HEK293T (cell line): ENCODE data around the gene MAP2K5.
A peak's percentile ranks its signal among the peaks of the same experiment; 100 is the strongest.

Source experiments
- CTCF ChIA-PET: fragments of 350-600 bp; formaldehyde crosslinking; extraction: SDS; loops from one replicate; lab custom pipeline; 2021; ENCODE audit warnings: antibody characterized with exemption, inconsistent platforms; lab: Yijun Ruan, JAX
- POLR2A ChIA-PET: fragments of 350-600 bp; formaldehyde crosslinking; extraction: SDS; loops from one replicate; lab custom pipeline; 2020; ENCODE audit warnings: antibody characterized with exemption, inconsistent platforms; lab: Yijun Ruan, JAX
- DNase-seq: peaks from one replicate; pipeline ENCODE4 v3.0.0; 2012; ENCODE audit warnings: mixed read lengths; ENCODE audit errors: extremely low spot score
- ARNT ChIP-seq: fragments of 450-650 bp; IDR thresholded peaks from 2 replicates; pipeline ENCODE4 v1.6.1; 2017; ENCODE audit warnings: mild to moderate bottlenecking
- BHLHE40 ChIP-seq: fragments of 450-650 bp; IDR thresholded peaks from 2 replicates; pipeline ENCODE4 v1.6.1; 2016; ENCODE audit warnings: mild to moderate bottlenecking, moderate library complexity, borderline replicate concordance
- CTBP1 ChIP-seq: fragments of 450-650 bp; IDR thresholded peaks from 2 replicates; pipeline ENCODE4 v1.6.1; 2016; ENCODE audit warnings: borderline replicate concordance
- ELF4 ChIP-seq: fragments of 450-650 bp; IDR thresholded peaks from 2 replicates; pipeline ENCODE4 v1.6.1; 2017; ENCODE audit warnings: antibody characterized with exemption
- FOXA1 ChIP-seq: fragments of 450-650 bp; IDR thresholded peaks from 2 replicates; pipeline ENCODE4 v1.6.1; 2016; ENCODE audit warnings: mild to moderate bottlenecking
- FOXK2 ChIP-seq: fragments of 450-650 bp; IDR thresholded peaks from 2 replicates; pipeline ENCODE4 v1.6.1; 2016; ENCODE audit warnings: mild to moderate bottlenecking
- FOXM1 ChIP-seq: fragments of 450-650 bp; IDR thresholded peaks from 2 replicates; pipeline ENCODE4 v1.6.1; 2017; ENCODE audit warnings: mild to moderate bottlenecking, borderline replicate concordance
- HDGF ChIP-seq: fragments of 450-650 bp; IDR thresholded peaks from 2 replicates; pipeline ENCODE4 v1.6.1; 2017; ENCODE audit warnings: antibody characterized with exemption, borderline replicate concordance
- L3MBTL2 ChIP-seq: fragments of 450-650 bp; conservative IDR thresholded peaks from 2 replicates; pipeline ENCODE4 v1.6.1; 2016; ENCODE audit warnings: mild to moderate bottlenecking
- LEF1 ChIP-seq: fragments of 450-650 bp; IDR thresholded peaks from 2 replicates; pipeline ENCODE4 v1.6.1; 2017; ENCODE audit warnings: mild to moderate bottlenecking, borderline replicate concordance
- NFRKB ChIP-seq: fragments of 450-650 bp; IDR thresholded peaks from 2 replicates; pipeline ENCODE4 v1.6.1; 2016; ENCODE audit warnings: mild to moderate bottlenecking, moderate library complexity
- SP1 ChIP-seq: fragments of 450-650 bp; IDR thresholded peaks from 2 replicates; pipeline ENCODE4 v1.6.1; 2017
- SUZ12 ChIP-seq: fragments of 450-650 bp; IDR thresholded peaks from 2 replicates; pipeline ENCODE4 v1.6.1; 2016; ENCODE audit warnings: mild to moderate bottlenecking
- TARDBP ChIP-seq: fragments of 450-650 bp; IDR thresholded peaks from 2 replicates; pipeline ENCODE4 v1.6.1; 2016
- ZNF384 ChIP-seq: fragments of 450-650 bp; IDR thresholded peaks from 2 replicates; pipeline ENCODE4 v1.6.1; 2016
- TF ChIP-seq, protein P1 (sequence below): fragments of 450-650 bp; IDR thresholded peaks from 2 replicates; pipeline ENCODE4 v1.6.1; 2016

The MAP2K5 gene

GRCh38 chr15:67678993-67679392 is 136.5 kb downstream of the MAP2K5 start:
- DNase-seq, result no peak
- ChIA-PET POLR2A (no interaction called here), CTCF (no interaction called here)
- TF ChIP-seq FOXK2 (no peak), SUZ12 (no peak), BHLHE40 (no peak), TARDBP (no peak), FOXA1 (no peak), ZNF384 (no peak), NFRKB (no peak), FOXM1 (no peak), HDGF (no peak)

DNA sequence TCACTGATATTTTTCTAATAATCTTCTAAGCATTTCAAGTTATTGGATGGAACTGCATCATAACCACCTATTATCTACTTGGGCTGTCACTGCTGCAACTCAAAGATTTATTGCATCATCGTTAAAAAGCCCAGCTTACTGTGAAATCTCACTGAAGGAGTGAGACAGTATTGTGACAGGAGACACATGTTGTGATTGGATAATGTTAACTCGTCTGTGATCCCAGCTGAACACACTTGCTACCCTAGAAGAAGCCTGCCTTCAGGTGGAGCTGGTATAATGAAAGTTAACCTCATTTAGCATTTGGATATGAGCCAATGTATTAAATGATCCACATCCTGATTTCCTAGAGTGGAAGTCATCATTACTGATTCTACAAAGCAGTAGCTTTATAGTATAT is 138.1 kb downstream of the MAP2K5 start:
- peak; percentile 20 for DNase-seq
- TF ChIP-seq ELF4, result no peak
- no peak for TF ChIP-seq LEF1
- peak; percentile 36; the same call in 1 of the 2 replicates for TF ChIP-seq CTBP1
- no peak for TF ChIP-seq FOXK2
- no peak for TF ChIP-seq TARDBP
- no peak for TF ChIP-seq HDGF
- no peak for TF ChIP-seq ZNF384
- no peak for TF ChIP-seq BHLHE40
- TF ChIP-seq SP1, result no peak
- TF ChIP-seq FOXA1, result no peak
- TF ChIP-seq, protein P1, sequence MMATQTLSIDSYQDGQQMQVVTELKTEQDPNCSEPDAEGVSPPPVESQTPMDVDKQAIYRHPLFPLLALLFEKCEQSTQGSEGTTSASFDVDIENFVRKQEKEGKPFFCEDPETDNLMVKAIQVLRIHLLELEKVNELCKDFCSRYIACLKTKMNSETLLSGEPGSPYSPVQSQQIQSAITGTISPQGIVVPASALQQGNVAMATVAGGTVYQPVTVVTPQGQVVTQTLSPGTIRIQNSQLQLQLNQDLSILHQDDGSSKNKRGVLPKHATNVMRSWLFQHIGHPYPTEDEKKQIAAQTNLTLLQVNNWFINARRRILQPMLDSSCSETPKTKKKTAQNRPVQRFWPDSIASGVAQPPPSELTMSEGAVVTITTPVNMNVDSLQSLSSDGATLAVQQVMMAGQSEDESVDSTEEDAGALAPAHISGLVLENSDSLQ, result peak; percentile 94
- TF ChIP-seq FOXM1, result no peak
- CTCF ChIA-PET, result interaction anchor here (0.6 kb wide), 1 partner anchor 224 kb away, joined by 3 read pairs; no protein-coding TSS in a partner anchor
- POLR2A ChIA-PET, result no interaction called here

- TF ChIP-seq FOXA1 (no peak), SUZ12 (no peak), FOXM1 (no peak)
- TF ChIP-seq, protein P1, result peak; percentile 73
- DNase-seq, result no peak
- POLR2A ChIA-PET, result interaction anchor here (0.8 kb wide), 1 partner anchor 97 kb away, joined by 5 read pairs; no protein-coding TSS in a partner anchor
- CTCF ChIA-PET, result no interaction called here
Observed at GRCh38 chr15:67685008-67685599, 142.6 kb downstream of the MAP2K5 start.

- TF ChIP-seq FOXK2, result no peak
- no peak for TF ChIP-seq L3MBTL2
- no peak for TF ChIP-seq ZNF384
- TF ChIP-seq BHLHE40, result no peak
- TF ChIP-seq TARDBP, result no peak
- TF ChIP-seq FOXA1, result no peak
- no peak for TF ChIP-seq SP1
- TF ChIP-seq LEF1, result no peak
- no peak for TF ChIP-seq HDGF
- no peak for TF ChIP-seq SUZ12
- TF ChIP-seq ELF4, result no peak
- TF ChIP-seq, protein P1, result no peak
- no peak for TF ChIP-seq FOXM1
- no peak for TF ChIP-seq CTBP1
- TF ChIP-seq NFRKB, result no peak
- no peak for TF ChIP-seq ARNT
- DNase-seq, result no peak
- CTCF ChIA-PET, result no interaction called here
- POLR2A ChIA-PET, result interaction anchor here (0.8 kb wide), 1 partner anchor 96 kb away, joined by 5 read pairs; no protein-coding TSS in a partner anchor
Observed at GRCh38 chr15:67685716-67686115, 143.2 kb downstream of the MAP2K5 start.

- no peak for TF ChIP-seq LEF1
- TF ChIP-seq SUZ12, result no peak
- no peak for TF ChIP-seq TARDBP
- no peak for TF ChIP-seq CTBP1
- CTCF ChIA-PET, result interaction anchor here (0.6 kb wide), 1 partner anchor 9 kb away, joined by 4 read pairs; no protein-coding TSS in a partner anchor
- no peak for DNase-seq
- POLR2A ChIA-PET, result no interaction called here
Observed at GRCh38 chr15:67690936-67691335, 148.4 kb downstream of the MAP2K5 start.

GRCh38 chr15:67691450-67691849 is 148.9 kb downstream of the MAP2K5 start:
- no peak for TF ChIP-seq ELF4
- no peak for TF ChIP-seq NFRKB
- no peak for TF ChIP-seq FOXM1
- no peak for TF ChIP-seq CTBP1
- no peak for TF ChIP-seq BHLHE40
- no peak for TF ChIP-seq ZNF384
- TF ChIP-seq SP1, result no peak
- TF ChIP-seq ARNT, result no peak
- TF ChIP-seq TARDBP, result no peak
- no peak for TF ChIP-seq HDGF
- no peak for TF ChIP-seq L3MBTL2
- TF ChIP-seq FOXK2, result no peak
- TF ChIP-seq, protein P1, result no peak
- no peak for TF ChIP-seq FOXA1
- no peak for TF ChIP-seq SUZ12
- TF ChIP-seq LEF1, result no peak

More at GRCh38 chr15:67691450-67691849, 148.9 kb downstream of the MAP2K5 start:
- no peak for DNase-seq
- CTCF ChIA-PET, result no interaction called here
- POLR2A ChIA-PET, result no interaction called here
